ENCODE results near the gene PLEKHA8.

Gene PLEKHA8

DNA sequence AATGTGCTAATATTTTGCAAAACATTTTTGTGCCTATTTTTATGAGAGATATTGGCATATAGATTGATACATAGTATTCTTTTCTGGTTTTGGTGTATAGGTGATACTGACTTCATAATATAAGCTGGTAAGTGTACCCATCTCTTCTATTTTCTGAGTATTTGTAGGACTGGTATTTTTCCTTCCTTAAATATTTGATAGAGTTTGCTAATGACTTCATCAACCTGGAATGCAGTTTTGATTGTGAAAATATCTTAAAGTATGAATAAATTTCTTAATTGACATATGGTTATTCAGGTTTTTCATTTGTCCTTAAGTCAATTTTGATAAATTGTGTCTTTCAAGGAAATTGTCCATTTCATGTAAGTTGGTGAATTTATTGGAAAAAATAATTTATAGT lies 32.6 kb upstream of the PLEKHA8 start:
- no peak overlapping the region for H3K9ac ChIP-seq
- peaks cover 50% of the 10 kb centered on the region for H3K9me3 ChIP-seq
- H3K4me3 ChIP-seq: no peak overlapping the region
- H3K27me3 ChIP-seq: peaks cover 18% of the 10 kb centered on the region
- H3K4me1 ChIP-seq: no peaks in the 10 kb centered on the region
- H3K27ac ChIP-seq: no peak overlapping the region
- no peaks in the 10 kb centered on the region for H3K36me3 ChIP-seq
- no peaks in the 10 kb centered on the region for H4K20me1 ChIP-seq
- H3K4me2 ChIP-seq: no peak overlapping the region
- no peak for TF ChIP-seq Cebpa-rat (IDR thresholded peaks at IDR 0.05)

DNA sequence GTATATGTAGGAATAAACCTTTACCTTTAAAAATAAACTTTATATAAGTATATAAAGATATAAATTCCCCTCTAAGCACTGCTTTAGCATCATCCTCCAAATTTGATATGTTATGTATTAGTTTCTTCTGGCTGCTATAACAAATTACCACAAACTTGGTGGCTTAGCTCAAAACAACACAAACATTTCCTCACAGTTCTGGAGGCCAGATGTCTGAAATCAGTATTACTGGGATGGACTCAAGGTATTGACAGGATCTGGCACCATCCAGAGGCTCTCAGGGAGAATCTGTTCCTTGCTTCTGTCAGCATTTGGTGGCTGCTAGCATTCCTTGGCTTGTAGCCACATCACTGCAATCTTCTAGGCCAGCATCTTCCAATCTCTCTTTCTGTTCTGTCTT lies 31.9 kb upstream of the PLEKHA8 start:
- Histone ChIP-seq H3K4me2 (no peak overlapping the region), H3K36me3 (no peaks in the 10 kb centered on the region), H3K4me3 (no peak overlapping the region), H3K4me1 (no peaks in the 10 kb centered on the region), H3K27me3 (peaks cover 11% of the 10 kb centered on the region; the same call in 1 of the 2 replicates), H4K20me1 (no peaks in the 10 kb centered on the region), H3K9me3 (peaks cover 43% of the 10 kb centered on the region), H3K9ac (no peak overlapping the region), H3K27ac (no peak overlapping the region)
- no peak for TF ChIP-seq Cebpa-rat (IDR thresholded peaks at IDR 0.05)

DNA sequence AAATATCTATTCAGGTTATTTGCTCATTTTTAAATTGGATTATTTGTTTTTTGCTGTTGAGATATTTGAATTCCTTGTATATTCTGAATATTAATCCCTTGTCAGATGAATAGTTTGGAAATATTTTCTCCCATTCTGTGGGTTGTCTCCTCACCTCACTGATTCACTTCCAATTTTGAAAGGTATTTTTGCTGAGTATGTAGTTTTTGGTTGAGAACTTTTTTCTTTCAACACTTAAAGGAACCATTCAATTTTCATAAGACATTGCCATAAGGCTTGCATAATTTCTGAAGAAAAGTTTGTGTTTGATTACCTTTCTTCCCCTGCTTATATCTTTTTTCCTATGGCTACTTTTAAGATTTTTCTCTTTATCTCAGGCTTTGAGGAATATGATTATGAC lies 29.7 kb upstream of the PLEKHA8 start:
- Histone ChIP-seq H3K4me2 (no peak overlapping the region), H3K4me1 (no peaks in the 10 kb centered on the region), H3K36me3 (no peaks in the 10 kb centered on the region), H3K4me3 (no peak overlapping the region), H3K27me3 (no peaks in the 10 kb centered on the region), H3K27ac (no peak overlapping the region), H3K9ac (no peak overlapping the region), H4K20me1 (no peaks in the 10 kb centered on the region), H3K9me3 (peaks cover 22% of the 10 kb centered on the region)
- TF ChIP-seq Cebpa-rat (IDR thresholded peaks at IDR 0.05): no peak

DNA sequence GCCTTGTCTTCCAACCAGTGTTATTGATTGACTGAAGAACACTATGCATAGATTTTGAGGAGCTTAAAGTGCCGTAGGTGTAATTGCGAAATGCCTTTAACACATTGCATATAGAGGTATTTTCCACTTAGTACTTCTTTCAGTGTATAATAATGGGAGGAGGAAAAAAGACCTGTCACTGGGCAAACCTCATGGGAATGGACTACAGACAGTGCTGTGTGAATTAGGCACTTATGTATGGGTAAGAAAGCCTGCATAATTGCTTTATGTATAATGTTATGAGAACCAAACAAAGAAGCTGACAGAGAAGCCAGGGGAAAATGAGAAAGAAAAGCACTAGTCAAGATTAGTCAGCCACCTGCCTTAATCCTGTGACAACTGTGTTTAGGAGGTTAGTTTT lies 26.2 kb upstream of the PLEKHA8 start:
- Histone ChIP-seq H3K9me3 (peaks cover 7% of the 10 kb centered on the region; the same call in 1 of the 2 replicates), H3K4me3 (no peak overlapping the region), H3K9ac (no peak overlapping the region), H3K4me2 (no peak overlapping the region), H4K20me1 (no peaks in the 10 kb centered on the region), H3K36me3 (no peaks in the 10 kb centered on the region), H3K4me1 (no peaks in the 10 kb centered on the region), H3K27ac (no peak overlapping the region), H3K27me3 (no peaks in the 10 kb centered on the region)
- TF ChIP-seq Cebpa-rat (IDR thresholded peaks at IDR 0.05): no peak

DNA sequence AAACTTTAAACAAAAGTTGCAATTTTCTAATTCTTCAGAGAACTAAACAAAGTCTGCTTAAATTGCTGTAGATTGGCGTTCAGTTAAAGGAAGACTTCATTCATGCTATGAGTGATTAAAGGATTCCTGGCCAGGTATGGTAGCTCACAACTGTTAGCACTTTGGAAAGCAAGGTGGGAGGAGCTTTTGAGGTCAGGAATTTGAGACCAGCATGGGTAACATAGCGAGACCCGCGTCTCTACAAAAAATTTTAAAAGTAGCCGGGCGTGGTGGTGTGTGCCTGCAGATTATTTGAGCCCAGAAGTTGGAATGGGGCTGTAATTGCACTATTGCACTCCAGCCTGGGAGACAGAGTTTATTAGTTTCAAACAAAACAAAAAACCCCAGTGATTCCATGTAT lies 25.1 kb upstream of the PLEKHA8 start:
- Histone ChIP-seq H3K27ac (no peak overlapping the region), H3K27me3 (no peaks in the 10 kb centered on the region), H3K9ac (no peak overlapping the region), H3K36me3 (no peaks in the 10 kb centered on the region), H3K4me1 (no peaks in the 10 kb centered on the region), H3K9me3 (0 out of 2 replicates have a peak, but pooled peaks cover 3% of the 10 kb centered on the region), H4K20me1 (no peaks in the 10 kb centered on the region), H3K4me2 (no peak overlapping the region), H3K4me3 (no peak overlapping the region)
- no peak for TF ChIP-seq Cebpa-rat (IDR thresholded peaks at IDR 0.05)

DNA sequence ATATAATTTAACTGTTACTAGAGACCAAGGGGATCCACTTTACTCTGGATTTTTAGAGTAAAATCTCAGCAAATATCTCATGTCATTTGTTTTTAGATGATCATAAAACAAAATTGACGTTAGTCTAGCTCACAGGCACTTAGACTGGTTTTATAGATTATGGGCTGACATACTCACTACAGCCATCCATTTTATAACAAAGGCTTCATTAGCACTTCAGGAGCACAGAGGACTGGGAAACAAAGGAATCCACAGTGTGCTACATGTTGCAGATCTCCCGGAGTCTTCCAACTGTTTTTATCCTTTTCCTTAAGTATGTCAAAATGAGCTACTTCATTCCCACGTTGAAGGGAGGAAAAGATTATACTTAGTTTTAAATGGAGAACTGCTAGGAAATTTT lies 22.7 kb upstream of the PLEKHA8 start:
- H3K27ac ChIP-seq: no peak overlapping the region

DNA sequence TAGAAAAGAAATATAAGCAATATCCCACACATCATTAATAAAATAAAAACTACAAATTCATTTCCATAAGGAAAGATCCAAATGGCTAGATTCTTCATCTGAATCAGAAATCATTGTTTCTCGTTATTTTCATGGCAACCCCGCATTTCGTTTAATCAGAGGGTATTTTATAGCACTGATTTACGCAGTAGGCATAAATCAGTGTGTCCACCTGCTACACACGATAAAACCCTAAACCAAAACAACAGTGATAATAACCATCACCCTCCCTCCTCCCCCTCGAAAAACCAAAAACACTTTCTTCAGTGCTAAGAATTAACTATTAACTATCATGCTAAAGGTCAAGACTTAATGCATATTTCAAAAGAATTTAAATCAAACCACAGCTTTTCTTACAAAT lies 18.2 kb upstream of the PLEKHA8 start:
- Histone ChIP-seq H3K36me3 (peaks cover 12% of the 10 kb centered on the region), H4K20me1 (no peaks in the 10 kb centered on the region), H3K9ac (no peak overlapping the region), H3K27ac (no peak overlapping the region), H3K4me1 (no peaks in the 10 kb centered on the region), H3K4me2 (no peak overlapping the region), H3K27me3 (no peaks in the 10 kb centered on the region), H3K4me3 (no peak overlapping the region), H3K9me3 (no peaks in the 10 kb centered on the region)
- no peak for TF ChIP-seq Cebpa-rat (IDR thresholded peaks at IDR 0.05)

More for the DNA sequence above, 22.7 kb upstream of the PLEKHA8 start:
- Histone ChIP-seq H3K9ac (no peak overlapping the region), H3K36me3 (no peaks in the 10 kb centered on the region), H3K27me3 (no peaks in the 10 kb centered on the region), H3K4me1 (no peaks in the 10 kb centered on the region), H4K20me1 (no peaks in the 10 kb centered on the region), H3K9me3 (no peaks in the 10 kb centered on the region), H3K4me3 (no peak overlapping the region), H3K4me2 (no peak overlapping the region)
- no peak for TF ChIP-seq Cebpa-rat (IDR thresholded peaks at IDR 0.05)

DNA sequence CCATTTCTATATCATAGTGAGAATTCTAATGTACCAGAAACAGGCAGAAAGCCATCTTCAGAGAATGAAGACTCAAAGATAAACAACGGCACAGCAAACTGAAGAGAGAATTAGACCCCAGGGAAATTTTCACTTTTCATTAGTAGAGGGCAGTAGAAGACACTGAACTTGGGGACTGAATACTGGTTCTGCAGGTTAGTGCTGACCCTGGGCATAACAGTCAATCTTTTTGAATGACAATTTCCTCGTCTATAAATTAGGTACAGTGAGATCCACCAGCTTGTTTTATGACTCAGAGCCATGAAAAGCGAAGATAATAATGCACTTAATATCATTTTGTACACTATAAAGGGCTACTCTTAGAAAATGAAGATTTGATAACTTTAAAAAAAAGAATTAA lies 15.5 kb upstream of the PLEKHA8 start:
- no peak overlapping the region for H3K4me3 ChIP-seq
- H4K20me1 ChIP-seq: no peaks in the 10 kb centered on the region
- H3K36me3 ChIP-seq: peaks cover 36% of the 10 kb centered on the region
- no peak overlapping the region for H3K27ac ChIP-seq
- no peak overlapping the region for H3K9ac ChIP-seq
- H3K4me2 ChIP-seq: no peak overlapping the region
- no peaks in the 10 kb centered on the region for H3K9me3 ChIP-seq
- H3K27me3 ChIP-seq: no peaks in the 10 kb centered on the region
- H3K4me1 ChIP-seq: no peaks in the 10 kb centered on the region
- no peak for TF ChIP-seq Cebpa-rat (IDR thresholded peaks at IDR 0.05)

DNA sequence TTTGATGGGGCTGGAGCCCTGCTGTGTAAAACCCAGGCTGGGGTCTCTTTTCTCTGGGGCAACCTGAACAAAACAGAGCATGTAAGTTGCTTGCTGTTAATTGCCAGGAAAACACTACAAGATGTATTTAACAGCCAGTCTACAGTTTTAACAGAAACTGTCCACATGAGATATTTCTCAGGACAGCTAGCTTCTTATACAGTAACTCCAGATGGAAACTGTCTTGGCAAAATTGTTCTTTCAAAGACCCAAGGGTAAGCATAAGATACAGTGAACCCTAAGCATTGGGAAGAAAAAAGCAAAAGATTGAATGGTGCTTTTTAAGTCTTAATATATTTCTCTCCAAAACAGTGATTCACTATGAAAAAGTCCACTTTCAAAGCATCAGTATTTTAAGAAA lies 9.8 kb upstream of the PLEKHA8 start:
- no peak overlapping the region for H3K27ac ChIP-seq
- H3K36me3 ChIP-seq: peaks cover 49% of the 10 kb centered on the region
- H3K4me3 ChIP-seq: no peak overlapping the region

DNA sequence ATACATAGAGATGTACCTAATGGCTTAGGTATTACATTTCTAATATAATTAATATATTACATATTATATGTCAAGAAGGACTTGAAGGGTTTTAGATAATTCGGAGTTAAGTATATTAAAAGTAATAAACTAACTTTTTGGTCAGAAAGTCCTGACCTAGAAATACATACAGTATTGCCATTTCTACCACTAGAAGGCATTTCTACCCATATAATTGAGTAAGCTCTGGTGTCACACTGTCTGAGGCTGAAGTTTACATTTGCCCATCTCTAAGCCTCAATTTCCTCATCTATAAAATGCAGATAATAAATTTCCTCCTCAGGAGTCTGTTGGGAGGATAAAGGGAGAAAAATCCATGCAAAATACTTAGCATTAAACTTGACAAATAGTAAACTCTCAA lies 8.8 kb upstream of the PLEKHA8 start:
- no peak for TF ChIP-seq Cebpa-rat (IDR thresholded peaks at IDR 0.05)
- H3K27me3 ChIP-seq: no peaks in the 10 kb centered on the region
- no peak overlapping the region for H3K4me2 ChIP-seq
- no peaks in the 10 kb centered on the region for H4K20me1 ChIP-seq
- no peak overlapping the region for H3K4me3 ChIP-seq
- H3K27ac ChIP-seq: no peak overlapping the region
- peaks cover 12% of the 10 kb centered on the region for H3K4me1 ChIP-seq
- H3K9me3 ChIP-seq: no peaks in the 10 kb centered on the region
- H3K36me3 ChIP-seq: peaks cover 39% of the 10 kb centered on the region
- no peak overlapping the region for H3K9ac ChIP-seq

More for the DNA sequence above, 9.8 kb upstream of the PLEKHA8 start:
- Histone ChIP-seq H3K4me2 (no peak overlapping the region), H3K9me3 (no peaks in the 10 kb centered on the region), H3K27me3 (no peaks in the 10 kb centered on the region), H4K20me1 (no peaks in the 10 kb centered on the region), H3K4me1 (0 out of 2 replicates have a peak, but pooled peaks cover 2% of the 10 kb centered on the region), H3K9ac (no peak overlapping the region)
- TF ChIP-seq Cebpa-rat (IDR thresholded peaks at IDR 0.05): no peak

DNA sequence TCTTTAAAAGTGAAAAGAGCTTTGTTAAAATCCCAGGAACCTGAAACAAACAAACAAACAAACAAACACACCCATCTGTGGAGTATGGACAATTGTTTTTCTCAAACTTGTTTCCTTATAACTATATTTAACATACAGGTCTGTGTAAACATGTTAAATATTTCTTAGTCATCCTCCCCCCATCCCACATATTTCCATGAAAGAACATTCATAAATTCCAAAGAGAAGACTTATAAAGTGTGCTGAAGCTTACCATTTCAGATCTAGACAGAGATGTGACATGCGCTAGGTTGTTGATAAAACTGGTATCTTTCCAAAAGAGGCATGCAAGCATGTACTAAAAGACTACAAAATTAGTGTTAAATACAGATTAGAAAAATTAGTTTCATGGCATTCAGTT lies 8.3 kb upstream of the PLEKHA8 start:
- Histone ChIP-seq H3K27ac (no peak overlapping the region), H3K4me1 (peaks cover 18% of the 10 kb centered on the region), H3K9ac (no peak overlapping the region), H3K36me3 (peaks cover 38% of the 10 kb centered on the region), H4K20me1 (no peaks in the 10 kb centered on the region), H3K9me3 (no peaks in the 10 kb centered on the region), H3K27me3 (no peaks in the 10 kb centered on the region), H3K4me3 (no peak overlapping the region), H3K4me2 (no peak overlapping the region)
- TF ChIP-seq Cebpa-rat (IDR thresholded peaks at IDR 0.05): no peak

Data from BLaER1 (cell line).